ENCODE results near the gene ZNF491.
"Not testable (repeated sequence)": the region's sequence is repeated elsewhere in the genome, so short reads cannot be mapped to it uniquely, and the experiment has no call there.

Gene ZNF491

DNA sequence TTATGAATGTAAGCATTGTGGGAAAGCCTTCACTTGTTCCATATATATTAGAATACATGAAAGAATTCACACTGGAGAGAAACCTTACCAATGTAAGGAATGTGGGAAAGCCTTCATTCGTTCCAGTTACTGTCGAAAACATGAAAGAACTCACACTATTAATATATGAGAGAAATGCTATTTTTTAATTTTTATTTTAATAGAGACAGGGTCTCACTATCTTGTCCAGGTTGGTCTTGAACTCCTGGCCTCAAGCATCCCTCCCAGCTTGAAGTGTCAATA, 8.7 kb downstream of the ZNF491 start:
- no peak for DNase-seq

DNA sequence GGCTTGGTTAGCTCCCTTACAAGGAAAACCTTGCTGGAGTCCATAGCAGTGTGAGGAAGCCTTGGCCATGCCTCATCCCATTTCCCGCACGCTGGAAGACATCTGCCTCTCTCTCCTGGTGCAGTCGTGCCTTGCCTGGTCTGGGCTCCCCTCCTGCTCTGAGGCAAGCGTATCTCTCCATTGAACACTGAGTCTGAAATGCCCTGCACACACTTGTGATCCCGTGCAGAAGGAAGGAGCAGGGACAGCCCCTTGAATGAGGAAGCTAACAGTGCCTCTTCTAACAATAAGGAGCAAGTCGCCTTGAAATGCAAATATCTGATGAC, 15.3 kb downstream of the ZNF491 start:
- DNase-seq = no peak

DNA sequence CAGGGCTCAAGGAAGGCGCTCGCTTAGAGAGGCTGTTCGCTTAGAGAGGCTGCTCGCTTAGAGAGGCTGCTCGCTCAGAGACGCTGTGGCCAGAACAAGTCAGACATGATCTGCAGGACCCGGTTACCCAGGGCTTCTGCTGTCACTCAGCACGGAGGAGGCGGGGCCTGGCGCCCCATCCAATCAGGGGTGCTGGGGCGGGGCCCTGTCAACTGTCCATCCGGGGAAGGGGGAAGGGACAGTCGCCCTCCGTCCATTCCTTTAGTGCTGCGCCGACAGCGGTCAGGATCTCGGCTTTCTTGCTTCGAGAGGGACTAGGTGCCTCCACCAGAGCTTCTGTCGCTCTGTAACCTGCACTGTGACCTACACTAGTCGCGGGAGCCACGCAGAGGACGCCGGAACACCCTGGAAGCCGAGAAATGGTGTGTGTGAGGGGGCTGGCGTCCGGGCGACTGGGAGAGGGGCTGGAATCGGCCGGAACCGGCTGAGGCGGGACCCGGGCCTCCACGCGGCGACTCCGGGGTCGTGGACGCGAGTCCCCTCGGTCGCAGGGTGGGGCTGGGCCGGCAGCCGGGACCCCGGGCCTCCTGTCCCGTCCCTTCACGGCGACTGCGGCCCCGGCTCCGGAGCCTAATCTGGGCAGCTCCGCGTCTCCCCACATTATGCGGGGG, 15.8 kb downstream of the ZNF491 start, which contains the start of gene ZNF440:
TSS of gene ZNF440 (plus strand) at position 245 of the 671 bp plus-strand sequence. CDS start at position 420, 175 bp downstream.
- peak; percentile 69 for DNase-seq

DNA sequence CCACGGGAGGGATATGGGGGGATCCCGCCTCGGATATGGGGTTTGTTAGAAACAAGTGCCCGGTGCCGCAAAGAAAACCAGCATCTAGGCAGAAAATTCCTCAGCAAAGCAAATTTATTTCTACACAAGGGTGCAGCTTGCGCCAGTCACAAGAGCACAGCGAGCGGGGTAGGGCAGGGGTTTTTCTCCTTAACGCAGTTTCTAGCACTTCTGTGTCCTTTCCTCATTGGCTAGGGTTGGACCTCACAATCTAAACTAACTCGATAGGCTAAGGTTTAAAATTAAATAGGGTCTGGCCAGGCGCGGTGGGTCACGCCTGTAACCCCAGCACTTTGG, 16.3 kb downstream of the ZNF491 start:
- no peak for DNase-seq

DNA sequence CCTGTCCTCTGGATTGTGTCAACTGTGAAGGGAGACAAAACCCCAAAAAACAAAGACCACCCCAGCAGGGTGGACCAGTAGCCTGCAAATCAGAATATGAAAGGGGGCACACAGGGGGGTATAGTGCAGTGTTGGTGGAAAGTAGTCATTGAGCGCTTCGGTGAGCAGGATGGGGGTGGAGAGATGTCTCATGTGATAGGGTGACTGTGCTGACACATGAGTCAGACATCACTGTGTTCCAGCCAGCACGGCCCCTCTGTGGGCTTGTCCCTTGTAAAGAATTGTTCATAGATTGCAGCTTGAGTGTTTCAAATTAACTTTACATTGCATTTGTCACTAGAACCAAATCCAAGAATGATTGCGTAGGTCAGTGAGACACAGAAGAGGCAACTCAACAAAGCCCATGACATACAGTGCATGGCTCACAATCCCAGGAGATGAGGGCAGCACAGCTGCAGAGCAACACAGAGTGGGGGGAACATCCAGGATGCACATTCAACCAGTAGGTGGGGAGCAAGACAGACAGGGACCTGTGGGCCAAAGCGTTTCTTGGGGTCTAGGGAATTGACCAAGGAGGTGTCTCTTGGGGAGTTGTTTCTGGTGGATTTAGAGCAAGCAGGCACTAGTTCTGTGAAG, 23.3 kb downstream of the ZNF491 start:
- no peak for DNase-seq

DNA sequence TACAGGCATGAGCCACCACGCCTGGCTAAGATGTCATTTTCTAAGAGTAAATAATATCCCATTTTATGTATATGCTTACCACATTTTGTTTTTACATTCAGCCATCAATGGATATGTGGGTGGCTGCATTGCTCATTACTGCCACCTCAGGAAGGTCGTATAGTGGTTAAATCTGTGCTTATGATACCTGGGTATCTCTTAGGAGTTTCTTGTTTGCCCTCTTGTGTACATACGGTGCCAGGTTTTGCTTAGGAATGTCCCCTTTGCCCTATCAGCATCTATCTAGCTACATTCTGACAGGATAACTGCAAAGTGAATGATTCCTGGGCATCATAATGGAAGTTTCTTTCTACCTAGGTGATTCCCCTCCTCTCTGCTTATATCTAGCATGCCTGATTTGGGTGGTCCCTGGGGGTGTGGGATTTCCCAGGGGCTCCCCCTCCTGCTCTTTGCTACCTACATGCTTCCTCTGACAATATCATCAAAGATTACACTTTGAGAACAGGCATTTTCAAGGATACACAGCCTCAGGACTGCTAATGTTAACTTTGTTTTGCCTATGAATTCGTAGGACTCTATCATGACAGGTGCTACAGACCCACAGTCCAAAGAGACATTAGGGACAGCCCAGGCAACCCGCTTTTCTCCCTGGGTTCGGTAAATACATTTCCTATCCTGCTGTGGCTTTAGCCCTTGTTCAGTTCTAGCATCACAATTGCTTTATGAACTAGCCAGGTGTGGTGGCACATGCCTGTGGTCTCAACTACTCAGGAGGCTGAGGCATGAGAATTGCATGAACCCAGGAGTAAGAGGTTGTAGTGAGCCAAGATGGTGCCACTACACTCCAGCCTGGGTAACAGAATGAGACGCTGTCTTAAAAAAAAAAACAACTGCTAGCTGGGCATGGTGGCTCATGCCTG, 30.9 kb downstream of the ZNF491 start:
- DNase-seq = not testable (repeated sequence)

DNA sequence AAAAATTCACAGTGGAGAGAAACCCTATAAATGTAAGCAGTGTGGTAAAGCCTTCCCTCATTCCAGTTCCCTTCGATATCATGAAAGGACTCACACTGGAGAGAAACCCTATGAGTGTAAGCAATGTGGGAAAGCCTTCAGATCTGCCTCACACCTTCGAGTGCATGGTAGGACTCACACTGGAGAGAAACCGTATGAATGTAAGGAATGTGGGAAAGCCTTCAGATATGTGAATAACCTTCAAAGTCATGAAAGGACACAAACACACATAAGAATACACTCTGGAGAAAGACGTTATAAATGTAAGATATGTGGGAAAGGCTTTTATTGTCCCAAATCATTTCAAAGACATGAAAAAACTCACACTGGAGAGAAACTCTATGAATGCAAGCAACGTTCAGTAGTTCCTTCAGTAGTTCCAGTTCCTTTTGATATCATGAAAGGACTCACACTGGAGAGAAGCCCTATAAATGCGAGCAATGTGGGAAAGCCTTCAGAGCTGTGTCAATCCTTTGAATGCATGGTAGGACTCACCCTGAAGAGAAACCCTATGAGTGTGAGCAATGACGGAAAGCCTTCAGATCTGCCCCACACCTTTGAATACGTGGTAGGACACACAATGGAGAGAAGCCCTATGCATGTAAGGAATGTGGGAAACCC, 34.1 kb downstream of the ZNF491 start:
- DNase-seq = no peak

DNA sequence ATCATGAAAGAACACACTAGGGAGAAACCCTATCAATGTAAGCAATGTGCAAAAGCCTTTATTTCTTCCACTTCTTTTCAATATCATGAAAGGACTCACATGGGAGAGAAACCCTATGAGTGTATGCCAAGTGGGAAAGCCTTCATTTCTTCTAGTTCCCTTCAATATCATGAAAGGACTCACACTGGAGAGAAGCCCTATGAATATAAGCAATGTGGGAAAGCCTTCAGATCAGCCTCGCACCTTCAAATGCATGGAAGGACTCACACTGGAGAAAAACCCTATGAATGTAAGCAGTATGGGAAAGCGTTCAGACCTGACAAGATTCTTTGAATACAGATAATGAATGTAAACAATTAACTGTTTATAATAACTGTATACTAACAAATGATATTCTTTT, 35.2 kb downstream of the ZNF491 start:
- no peak for DNase-seq

DNA sequence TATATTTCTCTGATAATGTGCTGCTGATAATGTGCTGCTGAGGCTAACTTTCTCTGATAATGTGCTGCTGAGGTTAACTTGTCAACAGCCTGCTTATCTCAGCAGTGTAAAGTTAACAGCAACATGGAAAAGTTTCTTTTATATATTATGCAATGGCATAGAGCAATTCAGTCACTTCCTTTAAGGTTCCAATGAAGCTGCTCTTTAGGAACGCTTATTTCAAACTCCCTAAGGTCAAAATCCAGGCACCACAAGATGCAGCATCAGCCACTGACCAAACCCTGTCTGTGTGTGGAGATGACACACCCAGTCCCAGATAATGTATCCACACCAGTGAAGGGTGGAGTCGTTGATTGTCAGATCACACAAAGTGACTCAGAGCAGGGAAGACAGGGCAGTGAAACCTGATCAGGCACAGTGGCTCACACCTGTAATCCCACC, 37.3 kb downstream of the ZNF491 start:
- not testable (repeated sequence) for DNase-seq

DNA sequence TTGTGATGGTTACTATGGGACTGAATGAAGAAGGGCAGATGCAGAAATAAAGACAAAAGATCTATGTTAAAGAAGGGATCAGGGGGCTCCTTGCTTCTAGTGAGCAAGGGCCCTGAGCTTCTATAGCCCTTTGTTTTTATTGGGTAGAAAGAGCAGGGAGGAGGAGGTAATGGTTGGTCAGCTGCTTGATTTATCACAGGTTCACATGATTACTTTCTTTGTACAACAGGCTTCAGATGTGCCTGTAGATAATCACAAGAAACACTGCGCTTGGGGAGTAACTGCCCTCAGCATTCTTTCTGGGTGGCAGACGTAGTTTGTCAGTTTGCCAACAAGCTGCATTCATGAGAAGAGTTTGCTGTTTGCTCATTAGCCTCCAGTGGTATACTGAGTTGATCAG, 45.4 kb downstream of the ZNF491 start:
- no peak for DNase-seq

DNA sequence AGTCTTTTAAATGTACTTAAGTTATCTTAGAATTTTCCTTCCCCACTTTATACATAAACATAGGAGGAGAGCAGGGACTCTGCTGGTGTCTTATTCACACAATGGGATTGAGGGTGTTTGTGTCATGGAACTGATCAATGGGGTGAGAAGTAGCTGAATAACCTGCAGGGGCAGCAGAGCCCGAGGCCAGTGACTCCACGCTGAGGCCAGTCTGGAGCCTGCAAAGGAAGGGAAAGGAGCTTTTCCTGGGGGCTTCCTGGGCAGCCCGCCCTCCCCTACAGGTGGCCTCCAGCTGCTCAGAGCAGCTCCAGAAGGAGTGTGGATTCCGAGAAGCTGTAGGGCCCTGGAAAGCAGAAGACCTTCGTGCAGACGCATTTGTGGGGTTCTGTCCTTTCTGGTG, 49.3 kb downstream of the ZNF491 start:
- not testable (repeated sequence) for DNase-seq

DNA sequence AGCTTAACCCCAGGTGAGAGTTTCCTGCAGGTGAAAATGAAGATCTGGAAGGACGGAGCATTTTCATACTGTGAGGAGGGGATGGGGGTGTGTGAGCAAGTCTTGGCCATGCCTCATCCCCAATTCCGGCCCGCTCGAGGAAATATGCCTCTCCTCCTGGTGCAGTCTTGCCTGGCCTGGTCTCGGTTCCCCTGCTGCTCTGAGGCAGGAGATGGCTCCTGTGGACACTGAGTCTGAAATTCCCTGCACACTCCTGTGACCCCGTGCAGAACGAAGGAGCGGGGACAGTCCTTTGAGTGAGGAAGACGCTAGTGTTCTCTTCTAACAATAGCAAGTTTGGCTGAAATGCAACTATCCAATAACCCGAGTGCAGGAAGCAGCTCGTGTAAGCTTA, 49.9 kb downstream of the ZNF491 start:
- no peak for DNase-seq

DNA sequence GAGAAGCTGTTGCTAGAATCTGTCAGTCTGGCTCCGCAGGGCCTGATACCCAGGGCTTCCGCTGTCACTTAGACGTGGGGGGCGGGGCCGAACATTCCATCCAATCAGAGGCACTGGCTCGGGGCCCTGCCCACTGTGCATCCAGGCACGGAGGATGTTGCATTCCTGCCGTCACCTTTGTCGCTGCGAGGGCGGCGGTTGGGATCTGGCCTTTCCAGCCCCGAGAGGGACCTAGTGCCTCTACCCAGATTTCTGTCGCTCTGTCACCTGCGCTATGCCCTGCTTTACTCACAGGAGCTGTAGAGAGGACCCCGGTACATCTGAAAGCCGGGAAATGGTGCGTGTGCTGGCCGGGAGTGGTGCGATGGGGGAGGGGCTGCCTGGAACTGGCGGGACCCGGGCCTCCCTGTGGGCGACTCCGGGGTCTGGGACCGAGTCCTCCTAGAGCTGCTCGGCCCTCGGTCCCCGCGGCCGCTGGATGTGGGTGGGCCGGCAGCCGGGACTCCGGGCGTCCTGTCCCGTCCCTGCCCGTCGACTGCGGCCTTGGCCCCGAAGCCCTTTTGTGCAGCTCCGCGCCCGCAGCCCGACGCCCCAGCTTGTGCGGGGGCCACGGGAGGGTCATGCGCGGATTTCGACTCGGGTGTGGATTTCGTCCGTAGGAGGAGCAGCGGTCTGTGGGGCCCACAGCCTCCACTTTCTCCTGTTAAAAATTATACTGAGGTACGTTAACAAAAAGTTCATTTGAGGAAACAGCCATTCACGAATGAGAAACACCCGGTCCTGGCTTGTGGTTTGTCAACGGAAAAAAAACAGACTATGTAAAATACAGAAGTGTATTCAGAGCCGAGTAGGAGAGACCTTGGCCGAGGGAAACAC, 50.5 kb downstream of the ZNF491 start, which contains the start of gene ZNF439:
TSS of gene ZNF439 (plus strand) at position 133 of the 876 bp plus-strand sequence. CDS start at position 275, 142 bp downstream.
- DNase-seq = no peak

DNA sequence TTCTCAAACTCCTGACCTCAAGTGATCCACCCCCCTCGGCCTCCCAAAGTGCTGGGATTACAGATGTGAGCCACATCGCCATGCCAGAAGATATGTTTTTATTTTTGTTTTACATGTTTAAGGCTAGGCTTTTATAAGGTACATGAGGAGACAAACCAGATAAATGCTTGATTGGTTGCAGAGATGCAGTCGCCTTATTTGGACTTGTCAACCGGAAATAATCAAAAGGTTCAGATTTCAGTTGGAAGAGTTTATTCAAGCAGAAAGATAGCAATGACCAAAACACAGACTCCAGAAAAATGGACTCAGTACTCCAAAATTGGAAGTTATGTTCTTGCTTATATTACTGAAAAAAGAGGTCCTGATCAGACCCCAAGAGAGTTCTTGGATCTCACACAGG, 52.0 kb downstream of the ZNF491 start:
- not testable (repeated sequence) for DNase-seq

DNA sequence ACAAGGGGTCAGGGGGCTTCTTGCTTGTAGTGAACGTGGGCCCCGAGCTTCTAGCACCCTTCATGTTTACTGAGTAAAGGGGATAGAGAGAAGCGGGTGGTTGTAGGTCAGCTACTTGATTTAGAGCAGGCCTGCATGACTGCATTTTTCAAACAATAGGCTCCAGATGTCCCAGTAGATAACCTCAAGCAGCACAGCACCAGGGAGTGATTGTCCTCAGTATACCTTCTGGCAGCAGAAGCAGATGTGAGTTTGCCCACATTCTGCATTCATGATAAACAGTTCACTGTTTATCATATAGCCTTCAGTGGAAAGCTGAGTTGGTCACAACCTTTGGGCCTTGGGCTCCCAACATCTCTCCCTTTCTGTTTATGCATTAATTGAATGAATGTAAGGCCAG, 55.0 kb downstream of the ZNF491 start:
- no peak for DNase-seq

DNA sequence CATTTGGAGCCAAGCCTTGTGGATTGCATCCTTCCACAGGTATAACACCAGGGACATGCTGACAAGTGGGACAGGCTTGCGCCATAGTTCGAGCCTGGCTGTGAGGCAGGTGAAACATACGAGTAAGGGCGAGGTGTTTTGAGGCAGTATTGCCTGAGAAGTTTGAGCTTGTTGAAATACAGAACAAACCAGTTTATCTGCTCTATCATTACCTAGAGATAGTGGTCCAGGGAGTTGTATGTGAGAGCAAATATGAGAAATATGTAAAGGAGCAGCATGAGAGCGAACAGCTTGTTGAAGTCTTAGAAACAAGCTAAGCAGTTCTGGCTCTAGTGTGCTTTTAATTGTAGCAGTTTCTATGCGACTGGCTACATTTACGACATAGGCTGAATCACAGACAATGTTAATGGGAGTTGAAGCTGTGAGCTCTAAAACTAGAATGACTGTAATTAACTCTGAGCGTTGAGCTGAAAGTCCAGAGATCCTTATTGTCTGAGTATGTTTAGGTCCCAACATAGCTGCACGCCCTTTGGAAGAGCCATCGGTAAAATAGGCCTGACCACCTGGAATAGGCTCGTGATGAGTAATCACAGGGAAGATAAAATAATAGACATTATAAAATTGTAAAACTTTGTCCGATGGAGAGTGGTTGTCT, 58.4 kb downstream of the ZNF491 start:
- DNase-seq = no peak

All from NCI-H446 treated with DMSO at 0.1 percent for 48 hours (cell line).